Trophoblast cell (in vitro differentiated cells and primary cell): ENCODE data around the gene MRPL14. TPM values are rescaled to one million over a fixed set of nuclear protein-coding genes. Genes with fewer than 3 reads are reported as not detected.

ENCODE experiments used
- DNase-seq, 2 donors: peaks; one replicate each; pipeline ENCODE4 v3.0.0-alpha.2; 2016
- H2AFZ ChIP-seq: 2 replicates; pipeline ENCODE4 v1.6.1; 2013; ENCODE audit warnings: low read length, moderate library complexity, mild to moderate bottlenecking; ENCODE audit not compliant: insufficient read depth, poor library complexity
- H2AK5ac ChIP-seq: 2 replicates; pipeline ENCODE4 v1.6.1; 2013; ENCODE audit warnings: mild to moderate bottlenecking, low read length
- H2BK120ac ChIP-seq: 2 replicates; pipeline ENCODE4 v1.6.1; 2013; ENCODE audit warnings: low read length, mild to moderate bottlenecking, moderate library complexity; ENCODE audit not compliant: insufficient read depth, poor library complexity
- H2BK12ac ChIP-seq: 2 replicates; pipeline ENCODE4 v1.6.1; 2013; ENCODE audit warnings: mild to moderate bottlenecking, low read length, moderate library complexity
- H2BK5ac ChIP-seq: 2 replicates; pipeline ENCODE4 v1.6.1; 2013; ENCODE audit warnings: low read length, low read depth, moderate library complexity, mild to moderate bottlenecking; ENCODE audit not compliant: poor library complexity
- H3K14ac ChIP-seq: 2 replicates; pipeline ENCODE4 v1.6.1; 2013; ENCODE audit warnings: mild to moderate bottlenecking, low read length
- H3K18ac ChIP-seq: 2 replicates; pipeline ENCODE4 v1.6.1; 2013; ENCODE audit warnings: mild to moderate bottlenecking, low read length
- H3K23ac ChIP-seq: 2 replicates; pipeline ENCODE4 v1.6.1; 2013; ENCODE audit warnings: low read length
- H3K27ac ChIP-seq: 2 replicates; pipeline ENCODE4 v1.5.1; 2013; ENCODE audit warnings: low read depth, mild to moderate bottlenecking, inconsistent platforms, low read length, moderate library complexity
- H3K27me3 ChIP-seq: 2 replicates; pipeline ENCODE4 v1.6.1; 2013; ENCODE audit warnings: inconsistent platforms, mild to moderate bottlenecking, low read length, moderate library complexity; ENCODE audit not compliant: insufficient read depth
- H3K36me3 ChIP-seq, 2 experiments: 1 replicate in 1 of 2; 2 replicates in 1 of 2; pipeline ENCODE4 v1.6.1; 2013; ENCODE audit warnings: low read length in 2 of 2, mild to moderate bottlenecking in 2 of 2, moderate library complexity in 1 of 2; ENCODE audit not compliant: insufficient read depth in 2 of 2, control insufficient read depth in 1 of 2
- H3K4ac ChIP-seq: 2 replicates; pipeline ENCODE4 v1.6.1; 2013; ENCODE audit warnings: low read depth, mild to moderate bottlenecking, low read length, moderate library complexity
- H3K4me1 ChIP-seq, 2 experiments: 1 replicate in 1 of 2; 2 replicates in 1 of 2; pipeline ENCODE4 v1.6.1; 2013; ENCODE audit warnings: low read length in 2 of 2, mild to moderate bottlenecking in 2 of 2, moderate library complexity in 1 of 2; ENCODE audit not compliant: insufficient read depth in 2 of 2, control insufficient read depth in 1 of 2
- H3K4me2 ChIP-seq: 2 replicates; pipeline ENCODE4 v1.6.1; 2013; ENCODE audit warnings: inconsistent platforms, mild to moderate bottlenecking, low read length, moderate library complexity
- H3K4me3 ChIP-seq: 2 replicates; pipeline ENCODE4 v1.5.1; 2013; ENCODE audit warnings: mild to moderate bottlenecking, low read depth, low read length, inconsistent platforms
- H3K79me1 ChIP-seq: one replicate; pipeline ENCODE4 v1.6.1; 2013; ENCODE audit warnings: low read length
- H3K79me2 ChIP-seq: 2 replicates; pipeline ENCODE4 v1.6.1; 2013; ENCODE audit warnings: low read length, mild to moderate bottlenecking; ENCODE audit not compliant: control insufficient read depth, insufficient read depth, poor library complexity
- H3K9ac ChIP-seq: 2 replicates; pipeline ENCODE4 v1.6.1; 2013; ENCODE audit warnings: mild to moderate bottlenecking, low read length
- H3K9me3 ChIP-seq: 2 replicates; pipeline ENCODE4 v1.6.1; 2013; ENCODE audit warnings: low read depth, mild to moderate bottlenecking, control low read depth, inconsistent platforms, low read length; ENCODE audit not compliant: insufficient read depth
- H4K12ac ChIP-seq: 2 replicates; pipeline ENCODE4 v1.6.1; 2013; ENCODE audit warnings: low read depth, mild to moderate bottlenecking, low read length, moderate library complexity
- H4K8ac ChIP-seq: 2 replicates; pipeline ENCODE4 v1.6.1; 2013; ENCODE audit warnings: low read depth, mild to moderate bottlenecking, low read length, moderate library complexity
- H4K91ac ChIP-seq: one replicate; pipeline ENCODE4 v1.6.1; 2013; ENCODE audit warnings: low read depth, mild to moderate bottlenecking, low read length, moderate library complexity
- WGBS: extraction: QIAGEN DNeasy Blood & Tissue Kit; methylation state at CpG from one replicate; pipeline ENCODE4 v1.1.7; 2013; ENCODE audit warnings: missing lambda C conversion rate; ENCODE audit not compliant: insufficient read length, insufficient coverage; ENCODE audit errors: extremely low coverage; 5-methylcytosine and 5-hydroxymethylcytosine counted together
- polyA plus RNA-seq: library from polyadenylated mRNA; stranded (reverse); fragments of 200-250 nt; gene quantifications from 2 replicates; pipeline ENCODE4 v1.2.3, GENCODE V29; 2013

The MRPL14 gene
- 79.2 and 82.1 TPM in 2 replicates for polyA plus RNA-seq

- peak within 1 kb of the TSS; percentile 91 for H3K14ac ChIP-seq
- peak within 1 kb of the TSS; percentile 89 for H4K91ac ChIP-seq
- peak within 1 kb of the TSS; percentile 78 for H2BK120ac ChIP-seq
- peak within 1 kb of the TSS; percentile 89 for H3K27ac ChIP-seq
- H3K23ac ChIP-seq: no peak within 1 kb of the TSS
- peak within 1 kb of the TSS; percentile 20 for H2BK12ac ChIP-seq
- WGBS: no CpG with 5 or more reads among the region's 80 CpGs
- H2AK5ac ChIP-seq: peak within 1 kb of the TSS; percentile 76
- H3K79me1 ChIP-seq: peaks cover 12% of the 10 kb centered on the region
- H3K36me3 ChIP-seq: no peaks in the 10 kb centered on the region
- DNase-seq: peak; percentile 85 to 95
- H4K8ac ChIP-seq: peak within 1 kb of the TSS; percentile 94
- H2AFZ ChIP-seq: peak within 1 kb of the TSS; percentile 98
- H3K9ac ChIP-seq: peak within 1 kb of the TSS; percentile 74
- H4K12ac ChIP-seq: peak within 1 kb of the TSS; percentile 72
- peak within 1 kb of the TSS; percentile 97 for H3K4me2 ChIP-seq
- peak within 1 kb of the TSS; percentile 97 for H3K4ac ChIP-seq
- H3K18ac ChIP-seq: peak within 1 kb of the TSS; percentile 94
- H3K4me1 ChIP-seq: peaks cover 7 to 12% of the 10 kb centered on the region in 2 experiments
- H3K79me2 ChIP-seq: peaks cover 22% of the 10 kb centered on the region
- no peaks in the 10 kb centered on the region for H3K27me3 ChIP-seq
- no peaks in the 10 kb centered on the region for H3K9me3 ChIP-seq
- H2BK5ac ChIP-seq: peak within 1 kb of the TSS; percentile 94
- peak within 1 kb of the TSS; percentile 85 for H3K4me3 ChIP-seq
These were observed at the start of gene MRPL14, which contains the start of gene TMEM63B for GRCh38 chr6:44127186-44128019. MRPL14 (minus strand) TSS chr6:44127452; CDS start chr6:44116611, 10,841 bp downstream. TMEM63B (plus strand) TSS chr6:44127554; CDS start chr6:44134585, 7,031 bp downstream.

DNA sequence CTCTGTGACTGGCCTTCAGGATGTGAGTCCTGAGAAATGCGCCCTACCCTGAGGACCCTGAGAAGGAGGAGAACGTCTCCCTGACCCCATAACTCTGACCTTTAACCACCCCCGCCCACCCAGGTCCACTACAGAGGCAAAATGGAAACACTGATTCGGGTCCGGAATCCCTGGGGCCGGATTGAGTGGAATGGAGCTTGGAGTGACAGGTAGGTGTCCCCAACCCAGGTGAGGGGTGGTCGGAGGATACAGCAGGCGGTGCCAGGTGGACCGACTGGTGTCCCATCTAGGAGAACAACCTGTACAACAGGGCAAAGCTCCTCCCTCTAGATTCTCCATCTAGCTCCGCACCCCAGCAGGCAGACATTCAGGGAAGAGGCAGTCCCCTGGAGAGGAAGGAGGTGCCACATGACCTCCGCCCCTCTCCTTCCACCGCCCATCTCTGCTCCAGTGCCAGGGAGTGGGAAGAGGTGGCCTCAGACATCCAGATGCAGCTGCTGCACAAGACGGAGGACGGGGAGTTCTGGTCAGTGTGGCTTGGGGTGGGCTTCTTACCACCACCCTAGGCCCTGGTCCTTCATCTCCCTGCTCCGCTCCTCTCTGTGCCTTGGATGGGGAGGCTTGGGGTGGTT, 49.0 kb upstream of the MRPL14 start:
- Histone ChIP-seq H3K9me3 (peaks cover 5% of the 10 kb centered on the region), H4K8ac (peak overlapping the region; percentile 40), H2BK120ac (peak overlapping the region; percentile 24), H3K18ac (no peak overlapping the region), H3K79me2 (no peaks in the 10 kb centered on the region), H2AK5ac (peak overlapping the region; percentile 2), H2BK5ac (no peak overlapping the region), H3K4me1 (peaks cover 18 to 29% of the 10 kb centered on the region in 2 experiments), H3K14ac (peak overlapping the region; percentile 75), H2AFZ (no peak overlapping the region), H4K12ac (no peak overlapping the region), H3K23ac (no peak overlapping the region), H3K27ac (no peak overlapping the region), H3K79me1 (peaks cover 29% of the 10 kb centered on the region), H3K9ac (no peak overlapping the region), H3K36me3 (no peaks in the 10 kb centered on the region), H3K4ac (no peak overlapping the region), H3K27me3 (no peaks in the 10 kb centered on the region), H2BK12ac (peak overlapping the region; percentile 55), H3K4me3 (peak overlapping the region; percentile 3), H4K91ac (peak overlapping the region; percentile 60), H3K4me2 (no peak overlapping the region)
- WGBS: no CpG with 5 or more reads among the region's 15 CpGs
- DNase-seq: no peak

GRCh38 chr6:44172731-44173500, 45.7 kb upstream of the MRPL14 start:
- no peak overlapping the region for H3K4ac ChIP-seq
- peaks cover 16% of the 10 kb centered on the region for H3K79me1 ChIP-seq
- WGBS: no CpG with 5 or more reads among the region's 15 CpGs
- no peaks in the 10 kb centered on the region for H3K79me2 ChIP-seq
- H2BK12ac ChIP-seq: peak overlapping the region; percentile 25
- peak overlapping the region; percentile 34 for H2BK120ac ChIP-seq
- no peak overlapping the region for H2AFZ ChIP-seq
- H4K12ac ChIP-seq: no peak overlapping the region
- H3K27me3 ChIP-seq: no peaks in the 10 kb centered on the region
- peak overlapping the region; percentile 2 for H3K14ac ChIP-seq
- no peaks in the 10 kb centered on the region for H3K36me3 ChIP-seq
- H3K4me1 ChIP-seq: peaks cover 14 to 17% of the 10 kb centered on the region in 2 experiments
- peaks cover 5% of the 10 kb centered on the region for H3K9me3 ChIP-seq
- no peak overlapping the region for H3K9ac ChIP-seq
- H2BK5ac ChIP-seq: no peak overlapping the region
- H2AK5ac ChIP-seq: peak overlapping the region; percentile 16
- peak; percentile 76 to 95 for DNase-seq
- no peak overlapping the region for H3K4me2 ChIP-seq
- no peak overlapping the region for H4K8ac ChIP-seq
- H3K18ac ChIP-seq: no peak overlapping the region
- H4K91ac ChIP-seq: peak overlapping the region; percentile 1
- no peak overlapping the region for H3K4me3 ChIP-seq
- no peak overlapping the region for H3K23ac ChIP-seq
- no peak overlapping the region for H3K27ac ChIP-seq

DNA sequence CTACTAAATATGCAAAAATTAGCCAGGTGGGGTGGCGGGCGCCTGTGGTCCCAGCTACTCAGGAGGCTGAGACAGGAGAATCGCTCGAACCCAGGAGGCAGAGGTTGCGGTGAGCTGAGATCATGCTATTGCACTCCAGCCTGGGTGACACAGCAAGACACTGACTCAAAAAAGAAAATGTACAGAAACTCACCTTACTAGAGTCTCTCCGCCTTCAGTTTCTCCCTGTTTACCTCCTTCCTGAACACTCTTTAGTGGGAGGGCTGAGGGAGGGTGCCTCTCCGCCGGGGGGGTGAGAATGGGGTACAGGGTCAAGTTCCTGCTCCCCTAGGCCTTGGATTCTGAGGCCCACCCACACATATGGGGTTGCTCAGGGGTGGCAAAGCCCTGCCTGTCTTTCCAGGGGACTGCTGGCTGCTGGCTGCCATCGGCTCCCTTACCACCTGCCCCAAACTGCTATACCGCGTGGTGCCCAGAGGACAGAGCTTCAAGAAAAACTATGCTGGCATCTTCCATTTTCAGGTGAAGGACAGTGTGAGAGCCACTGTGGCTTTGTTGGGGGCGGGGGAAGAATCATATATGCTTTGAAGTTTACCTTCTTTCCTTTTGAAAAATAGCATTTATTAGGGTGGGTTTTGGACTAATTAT, 44.8 kb upstream of the MRPL14 start:
- no peak overlapping the region for H3K9ac ChIP-seq
- H2AK5ac ChIP-seq: peak overlapping the region; percentile 18
- no peak overlapping the region for H2BK12ac ChIP-seq
- no peak overlapping the region for H3K4me2 ChIP-seq
- H3K4ac ChIP-seq: no peak overlapping the region
- H3K36me3 ChIP-seq: no peaks in the 10 kb centered on the region
- no peak overlapping the region for H3K23ac ChIP-seq
- no peak overlapping the region for H4K12ac ChIP-seq
- H3K79me2 ChIP-seq: no peaks in the 10 kb centered on the region
- H3K4me1 ChIP-seq: peaks cover 7 to 10% of the 10 kb centered on the region in 2 experiments
- no peak overlapping the region for H3K18ac ChIP-seq
- no peak overlapping the region for H3K27ac ChIP-seq
- peaks cover 3% of the 10 kb centered on the region for H3K9me3 ChIP-seq
- no peak overlapping the region for H3K4me3 ChIP-seq
- H3K79me1 ChIP-seq: peaks cover 7% of the 10 kb centered on the region
- peak overlapping the region; percentile 7 for H4K91ac ChIP-seq
- H2BK120ac ChIP-seq: no peak overlapping the region
- no peak overlapping the region for H3K14ac ChIP-seq
- H4K8ac ChIP-seq: no peak overlapping the region
- H2AFZ ChIP-seq: no peak overlapping the region
- no CpG with 5 or more reads among the region's 12 CpGs for WGBS
- no peak overlapping the region for H2BK5ac ChIP-seq
- no peak for DNase-seq
- H3K27me3 ChIP-seq: no peaks in the 10 kb centered on the region
